GM12878 (cell line): Measurements from ENCODE around the gene ANKMY2. TPM values are rescaled to one million over a fixed set of nuclear protein-coding genes. Genes with fewer than 3 reads are reported as not detected.

Experiments
- ATAC-seq: fragments of 200-7000 bp; cut with Tn5 transposase; 3 replicates; pipeline ENCODE4 v1.9.1; 2020; ENCODE audit warnings: mild to moderate bottlenecking, moderate library complexity
- BruUV-seq: library from RNA; stranded (reverse); fragments of 400-500 nt; replicated peaks from 2 replicates; lab custom pipeline; 2021; lab: Mats Ljungman, UMichigan
- CTCF ChIA-PET: fragments of 300-600 bp; sonication (Branson Sonifier 250); formaldehyde crosslinking; extraction: SDS; loops from one replicate; lab custom pipeline; 2021; ENCODE audit warnings: inconsistent platforms; lab: Yijun Ruan, JAX
- POLR2A ChIA-PET: fragments of 350-600 bp; formaldehyde crosslinking; extraction: SDS; loops from one replicate; lab custom pipeline; 2021; ENCODE audit warnings: inconsistent platforms; lab: Charles Lee
- RAD21 ChIA-PET: fragments of 300-600 bp; sonication (Branson Sonifier 250); formaldehyde crosslinking; loops from one replicate; lab custom pipeline; 2023; ENCODE audit warnings: antibody characterized with exemption; ENCODE audit not compliant: unreplicated experiment; lab: Charles Lee
- SMC1A ChIA-PET: fragments of 300-600 bp; sonication (Branson Sonifier 250); formaldehyde crosslinking; loops from one replicate; lab custom pipeline; 2023; ENCODE audit not compliant: unreplicated experiment, uncharacterized antibody; lab: Charles Lee
- DNase-seq: peaks from one replicate; pipeline ENCODE4 v3.0.0-alpha.2; 2011; ENCODE audit warnings: low read depth, low spot score
- FAIRE-seq: peaks from 3 replicates; lab custom pipeline; 2011; peaks lifted over from hg19 to GRCh38; lab: Jason Lieb, UNC
- H2AFZ ChIP-seq: 2 replicates; pipeline ENCODE4 v1.6.0; 2011; ENCODE audit warnings: low read depth, low read length, control low read depth; ENCODE audit not compliant: control insufficient read depth
- H3K27ac ChIP-seq: 2 replicates; pipeline ENCODE4 v1.5.1; 2011; ENCODE audit warnings: control low read depth; ENCODE audit not compliant: control insufficient read depth, insufficient read depth
- H3K27me3 ChIP-seq, 2 experiments: replicated peaks in 1 of 2; 2 replicates each; pipeline versions ENCODE4 v1.6.0 to v1.6.1; 2011; ENCODE audit warnings: low read length in 1 of 2; ENCODE audit not compliant: control insufficient read depth in 2 of 2, insufficient read depth in 2 of 2
- H3K36me3 ChIP-seq, 2 experiments: 2 replicates each; pipeline ENCODE4 v1.5.1; 2011; ENCODE audit warnings: low read length in 1 of 2; ENCODE audit not compliant: control insufficient read depth in 2 of 2, insufficient read depth in 2 of 2
- H3K4me1 ChIP-seq: 2 replicates; pipeline ENCODE4 v1.6.1; 2011; ENCODE audit warnings: mild to moderate bottlenecking, low read length, moderate library complexity, mixed read lengths; ENCODE audit not compliant: control insufficient read depth, insufficient read depth
- H3K4me2 ChIP-seq: 2 replicates; pipeline ENCODE4 v1.6.0; 2011; ENCODE audit warnings: control low read depth; ENCODE audit not compliant: control insufficient read depth, insufficient read depth
- H3K4me3 ChIP-seq: fragments of 200-600 bp; sonication (generic); 2 replicates; pipeline ENCODE4 v1.5.1; 2016
- H3K79me2 ChIP-seq: 2 replicates; pipeline ENCODE4 v1.6.0; 2011; ENCODE audit warnings: low read length; ENCODE audit not compliant: control insufficient read depth, insufficient read depth
- H3K9ac ChIP-seq: 2 replicates; pipeline ENCODE4 v1.8.0; 2011; ENCODE audit warnings: low read length, control low read depth, mixed read lengths; ENCODE audit not compliant: control insufficient read depth, insufficient read depth
- H3K9me3 ChIP-seq: replicated peaks from 3 replicates; pipeline ENCODE4 v1.5.1; 2011; ENCODE audit warnings: mild to moderate bottlenecking, low read length; ENCODE audit not compliant: control insufficient read depth, insufficient read depth
- H4K20me1 ChIP-seq: 2 replicates; pipeline ENCODE4 v1.6.0; 2011; ENCODE audit not compliant: control insufficient read depth, insufficient read depth
- BCL11A ChIP-seq: IDR thresholded peaks from 2 replicates; pipeline ENCODE4 v1.6.1; 2011; ENCODE audit warnings: low read depth, low read length
- FOXM1 ChIP-seq: IDR thresholded peaks from 2 replicates; pipeline ENCODE4 v1.6.1; 2012; ENCODE audit warnings: low read depth, mild to moderate bottlenecking, inconsistent platforms, low read length, moderate library complexity
- IKZF2 ChIP-seq, 2 experiments: fragments of 450-650 bp; IDR thresholded peaks; 2 replicates each; pipeline ENCODE4 v1.6.1; 2017; ENCODE audit warnings: mild to moderate bottlenecking in 2 of 2, moderate library complexity in 2 of 2
- MXI1 ChIP-seq: fragments of 150-350 bp; IDR thresholded peaks from 2 replicates; pipeline ENCODE4 v1.6.1; 2011; ENCODE audit warnings: low read depth, mild to moderate bottlenecking, inconsistent platforms, low read length, improper control_type of control experiment
- SUPT20H ChIP-seq: IDR thresholded peaks from 2 replicates; pipeline ENCODE4 v1.6.1; 2011; ENCODE audit warnings: low read depth, mild to moderate bottlenecking, low read length, moderate library complexity, borderline replicate concordance; ENCODE audit not compliant: control insufficient read depth
- USF1 ChIP-seq: IDR thresholded peaks from 2 replicates; pipeline ENCODE4 v1.6.1; 2011; ENCODE audit warnings: borderline replicate concordance, low read depth, mild to moderate bottlenecking, moderate library complexity, mixed read lengths, low read length; ENCODE audit not compliant: insufficient read depth; ENCODE audit errors: extremely low read length
- WGBS: methylation state at CpG from one replicate; pipeline ENCODE4 v1.1.6; 2016; ENCODE audit warnings: low lambda C conversion rate; ENCODE audit not compliant: insufficient replicate concordance, insufficient coverage; ENCODE audit errors: missing lambda C conversion rate; 5-methylcytosine and 5-hydroxymethylcytosine counted together
- in situ Hi-C: fragments of 300-500 bp; cut with MboI; formaldehyde crosslinking; loops from 9 replicates; pipeline ENCODE4 v1.14.3; 2018; ENCODE audit warnings: mixed read lengths
- intact Hi-C: fragments of 100-400 bp; cut with micrococcal nuclease; formaldehyde crosslinking; loops from one replicate; pipeline ENCODE4 v1.14.2; 2022; ENCODE audit not compliant: unreplicated experiment
- polyA plus RNA-seq, 11 experiments: library from polyadenylated mRNA; depleted of rRNA in 4 of 11; unstranded in 6 of 11; stranded (reverse) in 5 of 11; fragments of >200 nt; fragmentation: Nextera tagmentation in 4 of 11; fragmentation: Illumina TruSeq in 1 of 11; extraction: Ambion mirVana in 4 of 11; extraction: Trizol in 1 of 11; gene quantifications; 1 replicate in 1 of 11; 2 replicates in 10 of 11; pipeline versions ENCODE4 v1.2.1 to v1.2.3, GENCODE V29; 2011 to 2016; ENCODE audit warnings: inconsistent platforms in 2 of 11, missing spikeins in 2 of 11, low read depth in 1 of 11
- total RNA-seq, 4 experiments: library from RNA; depleted of rRNA in 3 of 4; stranded (reverse); fragments of >200 nt in 3 of 4; fragmentation: Illumina TruSeq in 1 of 4; extraction: Trizol in 1 of 4; gene quantifications; 2 replicates each; pipeline versions ENCODE4 v1.2.1 to v1.2.3, GENCODE V29; 2013 to 2021

The ANKMY2 gene
- total and polyA plus RNA-seq, 10 of the 15 experiments (the other 5 are each of a cell fraction or from before 2014, with no cell fraction given): 0.10 to 0.48 (median 0.29) TPM

- POLR2A ChIA-PET: no interaction called here
Measured at GRCh38 chr7:16655394-16655793, 9.8 kb upstream of the ANKMY2 start.

GRCh38 chr7:16652888-16653287 is 7.3 kb upstream of the ANKMY2 start:
- in situ Hi-C loops (no loop called here), intact Hi-C loops (no loop called here)
- no peaks in the 10 kb centered on the region for H4K20me1 ChIP-seq
- no peak overlapping the region for H3K4me3 ChIP-seq
- H2AFZ ChIP-seq: no peak overlapping the region
- peaks cover 2 to 3% of the 10 kb centered on the region in 2 experiments; a peak in 3 of 4 replicates for H3K27me3 ChIP-seq
- TF ChIP-seq MXI1 (no peak), FOXM1 (no peak)
- no peak overlapping the region for H3K27ac ChIP-seq
- WGBS: 30% methylated on average over 2 of the region's 2 CpGs
- no peak overlapping the region for H3K4me2 ChIP-seq
- DNase-seq (no peak), FAIRE-seq (no peak), ATAC-seq (no peak)
- no TSS peak for BruUV-seq
- ChIA-PET SMC1A (no interaction called here), CTCF (no interaction called here), RAD21 (no interaction called here), POLR2A (no interaction called here)
- H3K9me3 ChIP-seq: no peaks in the 10 kb centered on the region
- H3K4me1 ChIP-seq: no peaks in the 10 kb centered on the region
- no peak overlapping the region for H3K9ac ChIP-seq
- H3K36me3 ChIP-seq: no peaks in the 10 kb centered on the region
- no peaks in the 10 kb centered on the region for H3K79me2 ChIP-seq

More at GRCh38 chr7:16655394-16655793, 9.8 kb upstream of the ANKMY2 start:
- ChIA-PET SMC1A (no interaction called here), CTCF (no interaction called here)
- Histone ChIP-seq H3K79me2 (no peaks in the 10 kb centered on the region), H3K4me1 (no peaks in the 10 kb centered on the region), H3K27ac (no peak overlapping the region), H2AFZ (no peak overlapping the region), H3K4me3 (no peak overlapping the region), H4K20me1 (no peaks in the 10 kb centered on the region)
- ATAC-seq (no peak), DNase-seq (no peak)
- intact Hi-C loops: no loop called here
- TF ChIP-seq BCL11A (no peak), USF1 (no peak), MXI1 (no peak), IKZF2 (IDR thresholded peaks at IDR 0.05) (no peak), SUPT20H (no peak)
- TF ChIP-seq, all 136 proteins: peak for 0
- H3K4me2 ChIP-seq: no peak overlapping the region
- RAD21 ChIA-PET: no interaction called here
- in situ Hi-C loops: no loop called here
- H3K27me3 ChIP-seq: peaks cover 0 to 3% of the 10 kb centered on the region in 2 experiments; a peak in 1 of 4 replicates
- BruUV-seq: no TSS peak
- no peaks in the 10 kb centered on the region for H3K36me3 ChIP-seq
- FAIRE-seq: no peak
- no peaks in the 10 kb centered on the region for H3K9me3 ChIP-seq
- H3K9ac ChIP-seq: no peak overlapping the region
